ENCODE measurements around the gene NEXN. TPM values are rescaled to one million over a fixed set of nuclear protein-coding genes. Genes with fewer than 3 reads are reported as not detected.
"Not testable (repeated sequence)": the region's sequence is repeated elsewhere in the genome, so short reads cannot be mapped to it uniquely, and the experiment has no call there.

Gene NEXN
- total RNA-seq, 2 donors from 2014 or later, result 0.90 to 4.5 TPM

GRCh38 chr1:77978969-77979876 is 90.8 kb downstream of the NEXN start, which contains the start of gene FUBP1:
Gene FUBP1 (minus strand): TSS chr1:77979072. CDS start chr1:77979004, 68 bp downstream.
- no peaks in the 10 kb centered on the region for H3K9me3 ChIP-seq (ENCODE audit: control insufficient read depth, low read length, poor library complexity, severe bottlenecking)

DNA sequence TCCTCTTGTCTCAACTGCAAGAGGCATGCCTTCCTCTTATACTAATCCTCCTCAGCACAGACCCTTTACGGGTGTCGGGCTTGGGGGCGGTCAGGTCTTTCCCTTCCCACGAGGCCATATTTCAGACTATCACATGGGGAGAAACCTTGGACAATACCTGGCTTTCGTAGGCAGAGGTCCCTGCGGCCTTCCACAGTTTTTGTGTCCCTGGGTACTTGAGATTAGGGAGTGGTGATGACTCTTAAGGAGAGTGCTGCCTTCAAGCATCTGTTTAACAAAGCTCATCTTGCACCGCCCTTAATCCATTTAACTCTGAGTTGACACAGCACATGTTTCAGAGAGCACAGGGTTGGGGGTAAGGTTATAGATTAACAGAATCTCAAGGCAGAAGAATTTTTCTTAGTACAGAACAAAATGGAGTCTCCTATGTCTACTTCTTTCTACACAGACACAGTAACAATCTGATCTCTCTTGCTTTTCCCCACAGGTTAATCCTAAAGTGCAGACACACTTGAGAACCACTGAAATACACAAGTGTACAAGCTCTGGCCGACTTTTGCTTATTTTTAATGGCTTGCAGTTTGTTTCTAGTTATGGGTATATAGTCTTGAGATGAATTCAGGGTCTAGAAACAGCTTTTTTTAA is 95.0 kb downstream of the NEXN start:
- ATAC-seq; H3K9me3 ChIP-seq (ENCODE audit: control insufficient read depth, low read length, poor library complexity, severe bottlenecking); H3K36me3 Mint-ChIP-seq (ENCODE audit: low read depth); DNase-seq; H3K27me3 Mint-ChIP-seq; H3K27ac Mint-ChIP-seq; H3K4me3 Mint-ChIP-seq: not testable (repeated sequence)
- peaks cover 18% of the 10 kb centered on the region for H3K4me1 Mint-ChIP-seq

More at GRCh38 chr1:77978969-77979876, 90.8 kb downstream of the NEXN start, which contains the start of gene FUBP1:
- Mint-ChIP-seq H3K4me1 (peaks cover 28% of the 10 kb centered on the region), H3K27me3 (no peaks in the 10 kb centered on the region), H3K4me3 (no peak within 1 kb of the TSS), H3K27ac (no peak within 1 kb of the TSS), H3K36me3 (ENCODE audit: low read depth) (peaks cover 2% of the 10 kb centered on the region)
- peak; percentile 76 to 92 (median 89) for DNase-seq
- ATAC-seq, result peak; percentile 80

DNA sequence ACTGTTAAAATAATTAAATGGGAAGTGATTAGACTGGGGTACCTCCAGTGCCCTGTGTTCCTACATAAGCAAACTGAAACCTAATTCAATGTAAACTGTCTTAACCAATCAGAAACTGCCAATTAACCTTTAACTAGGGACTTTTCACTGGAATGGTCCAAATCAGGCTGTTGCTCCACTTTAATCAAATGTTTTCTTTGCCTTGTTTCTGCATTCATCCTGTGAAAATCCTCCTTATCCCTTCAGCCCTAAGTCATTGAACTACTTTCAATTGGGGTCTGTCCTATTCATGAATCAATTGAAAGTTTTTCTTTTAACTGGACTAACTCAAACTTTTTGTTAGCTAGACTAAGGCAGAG is 95.6 kb downstream of the NEXN start:
- Mint-ChIP-seq H3K36me3 (ENCODE audit: low read depth) (peaks cover 7% of the 10 kb centered on the region), H3K27me3 (no peaks in the 10 kb centered on the region), H3K27ac (no peak overlapping the region), H3K4me3 (no peak overlapping the region), H3K4me1 (peaks cover 19% of the 10 kb centered on the region)
- DNase-seq, result no peak
- ATAC-seq, result no peak
- H3K9me3 ChIP-seq (ENCODE audit: control insufficient read depth, low read length, poor library complexity, severe bottlenecking), result no peaks in the 10 kb centered on the region

- Mint-ChIP-seq H3K36me3 (ENCODE audit: low read depth) (peaks cover 7% of the 10 kb centered on the region), H3K4me1 (peaks cover 25% of the 10 kb centered on the region), H3K27ac (no peak overlapping the region), H3K27me3 (no peaks in the 10 kb centered on the region), H3K4me3 (no peak overlapping the region)
- ATAC-seq, result no peak
- no peaks in the 10 kb centered on the region for H3K9me3 ChIP-seq (ENCODE audit: control insufficient read depth, low read length, poor library complexity, severe bottlenecking)
- DNase-seq, result no peak
Measured at GRCh38 chr1:77984629-77985028, 96.2 kb downstream of the NEXN start.

- H3K27ac Mint-ChIP-seq, result no peak overlapping the region
- H3K4me3 Mint-ChIP-seq, result no peak overlapping the region
- no peaks in the 10 kb centered on the region for H3K9me3 ChIP-seq (ENCODE audit: control insufficient read depth, low read length, poor library complexity, severe bottlenecking)
- peaks cover 8% of the 10 kb centered on the region for H3K36me3 Mint-ChIP-seq (ENCODE audit: low read depth)
- H3K4me1 Mint-ChIP-seq, result peaks cover 27% of the 10 kb centered on the region
- ATAC-seq (no peak), DNase-seq (no peak)
- no peaks in the 10 kb centered on the region for H3K27me3 Mint-ChIP-seq
Measured at GRCh38 chr1:77986810-77987209, 98.4 kb downstream of the NEXN start.

- no peaks in the 10 kb centered on the region for H3K9me3 ChIP-seq (ENCODE audit: control insufficient read depth, low read length, poor library complexity, severe bottlenecking)
- Mint-ChIP-seq H3K4me1 (peaks cover 27% of the 10 kb centered on the region), H3K27ac (no peak overlapping the region), H3K4me3 (no peak overlapping the region), H3K36me3 (ENCODE audit: low read depth) (peaks cover 8% of the 10 kb centered on the region), H3K27me3 (no peaks in the 10 kb centered on the region)
- DNase-seq (no peak), ATAC-seq (no peak)
Measured at GRCh38 chr1:77987919-77988318, 99.5 kb downstream of the NEXN start.

- H3K27me3 Mint-ChIP-seq, result no peaks in the 10 kb centered on the region
- peaks cover 24% of the 10 kb centered on the region for H3K4me1 Mint-ChIP-seq
- ATAC-seq (no peak), DNase-seq (no peak)
- H3K9me3 ChIP-seq (ENCODE audit: control insufficient read depth, low read length, poor library complexity, severe bottlenecking), result no peaks in the 10 kb centered on the region
- no peak overlapping the region for H3K4me3 Mint-ChIP-seq
- H3K27ac Mint-ChIP-seq, result no peak overlapping the region
- peaks cover 8% of the 10 kb centered on the region for H3K36me3 Mint-ChIP-seq (ENCODE audit: low read depth)
Measured at GRCh38 chr1:77989744-77990143, 101.3 kb downstream of the NEXN start.

- Mint-ChIP-seq H3K4me3 (no peak overlapping the region), H3K27ac (no peak overlapping the region), H3K36me3 (ENCODE audit: low read depth) (peaks cover 8% of the 10 kb centered on the region), H3K27me3 (no peaks in the 10 kb centered on the region), H3K4me1 (peaks cover 24% of the 10 kb centered on the region)
- no peak for DNase-seq
- no peak for ATAC-seq
- H3K9me3 ChIP-seq (ENCODE audit: control insufficient read depth, low read length, poor library complexity, severe bottlenecking), result no peaks in the 10 kb centered on the region
Measured at GRCh38 chr1:77990629-77991204, 102.3 kb downstream of the NEXN start.

- no peaks in the 10 kb centered on the region for H3K27me3 Mint-ChIP-seq
Measured at GRCh38 chr1:77991638-77992037, 103.2 kb downstream of the NEXN start.

More at GRCh38 chr1:77991638-77992037, 103.2 kb downstream of the NEXN start:
- peaks cover 22% of the 10 kb centered on the region for H3K4me1 Mint-ChIP-seq
- peaks cover 6% of the 10 kb centered on the region for H3K36me3 Mint-ChIP-seq (ENCODE audit: low read depth)
- DNase-seq (no peak), ATAC-seq (no peak)
- no peak overlapping the region for H3K4me3 Mint-ChIP-seq
- H3K27ac Mint-ChIP-seq, result no peak overlapping the region
- no peaks in the 10 kb centered on the region for H3K9me3 ChIP-seq (ENCODE audit: control insufficient read depth, low read length, poor library complexity, severe bottlenecking)

Other genes with a start within 250 kb of the NEXN start
- 10 to 100 TPM; 49.8 to 55.5 TPM for gene ZZZ3, start 206.0 kb upstream of the NEXN start, total RNA-seq
- gene USP33, start 128.8 kb upstream of the NEXN start, total RNA-seq, result 10 to 100 TPM; 59.1 to 66.9 TPM
- gene MIGA1, start 109.0 kb upstream of the NEXN start, total RNA-seq, result 10 to 100 TPM; 11.8 to 14.7 TPM
- 100 to 1,000 TPM; 227 to 253 TPM for gene FUBP1, start 90.4 kb downstream of the NEXN start, total RNA-seq
- 10 to 100 TPM; 15.2 to 20.8 TPM for gene DNAJB4, start 116.3 kb downstream of the NEXN start, total RNA-seq
- under 1 TPM in 1 of 2 donors, not detected in 1; 0.17 TPM for gene GIPC2, start 157.3 kb downstream of the NEXN start, total RNA-seq

Measured in T-helper 17 cell (primary cell).